MCF 10A (cell line): Measurements from ENCODE around the gene USP6NL. TPM values are rescaled to one million over a fixed set of nuclear protein-coding genes. Genes with fewer than 3 reads are reported as not detected.
A peak's percentile ranks its signal among the peaks of the same experiment; 100 is the strongest.

Experiments
- BruUV-seq: library from RNA; stranded (reverse); fragments of 400-500 nt; replicated peaks from 2 replicates; lab custom pipeline; 2021; lab: Mats Ljungman, UMichigan
- CTCF ChIA-PET: fragments of 300-600 bp; sonication (Branson Sonifier 250); formaldehyde crosslinking; extraction: SDS; loops from one replicate; lab custom pipeline; 2021; ENCODE audit warnings: antibody characterized with exemption, inconsistent platforms; lab: Yijun Ruan, JAX
- POLR2A ChIA-PET: fragments of 300-600, 350-650 bp; sonication (Branson Sonifier 250); formaldehyde crosslinking; extraction: SDS; loops from one replicate; lab custom pipeline; 2020; ENCODE audit warnings: antibody characterized with exemption, inconsistent platforms; lab: Yijun Ruan, JAX
- DNase-seq: peaks from one replicate; pipeline ENCODE4 v3.0.0-alpha.2; 2018; ENCODE audit not compliant: unreplicated experiment
- H3K27ac Mint-ChIP-seq: one replicate; pipeline ENCODE4 v1.8.0; 2022; ENCODE audit warnings: mild to moderate bottlenecking, low read depth, mixed read lengths; ENCODE audit not compliant: unreplicated experiment
- H3K27me3 Mint-ChIP-seq: one replicate; pipeline ENCODE4 v1.8.0; 2022; ENCODE audit warnings: mixed read lengths; ENCODE audit not compliant: insufficient read depth, unreplicated experiment
- H3K36me3 Mint-ChIP-seq: one replicate; pipeline ENCODE4 v1.8.0; 2022; ENCODE audit warnings: mild to moderate bottlenecking, moderate library complexity, mixed read lengths; ENCODE audit not compliant: insufficient read depth, unreplicated experiment
- H3K4me1 Mint-ChIP-seq: one replicate; pipeline ENCODE4 v1.8.0; 2022; ENCODE audit warnings: mixed read lengths; ENCODE audit not compliant: insufficient read depth, unreplicated experiment
- H3K4me3 Mint-ChIP-seq: one replicate; pipeline ENCODE4 v1.8.0; 2022; ENCODE audit warnings: mild to moderate bottlenecking, moderate library complexity, mixed read lengths; ENCODE audit not compliant: unreplicated experiment
- H3K9me3 Mint-ChIP-seq: one replicate; pipeline ENCODE4 v1.8.0; 2022; ENCODE audit warnings: mixed read lengths; ENCODE audit not compliant: unreplicated experiment
- CTCF ChIP-seq: fragments of 200-600 bp; IDR thresholded peaks from one replicate; pipeline ENCODE4 v1.8.0; 2022; ENCODE audit warnings: antibody characterized with exemption, mild to moderate bottlenecking; ENCODE audit not compliant: unreplicated experiment
- intact Hi-C: fragments of 100-400 bp; cut with micrococcal nuclease; formaldehyde crosslinking; loops from 2 replicates; pipeline ENCODE4 v1.14.1; 2022
- total RNA-seq: library from RNA; stranded (reverse); gene quantifications from 2 replicates; pipeline ENCODE4 v1.2.3, GENCODE V29; 2022

USP6NL gene
- total RNA-seq, 1 experiment from 2014 or later: 19.2 TPM

DNA sequence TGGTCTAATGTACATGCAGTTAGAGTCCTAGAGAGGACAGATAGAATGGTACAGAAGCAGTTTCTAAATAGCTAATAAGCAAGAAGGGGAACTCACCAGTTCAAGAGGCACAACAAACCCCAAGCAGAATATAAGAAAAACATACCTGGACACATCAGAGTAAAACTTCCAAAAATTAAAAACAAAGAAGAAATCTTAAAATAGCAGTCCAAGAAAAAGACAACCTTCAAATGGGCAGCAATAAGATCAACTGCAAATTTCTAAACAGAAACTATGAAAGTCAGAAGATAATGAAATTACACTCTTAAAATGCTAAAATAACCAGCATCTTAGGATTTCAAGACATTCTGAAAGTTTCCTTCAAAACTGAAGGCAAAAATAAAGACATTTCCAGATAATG, 55.9 kb downstream of the USP6NL start:
- Mint-ChIP-seq H3K27ac (no peak overlapping the region), H3K36me3 (no peaks in the 10 kb centered on the region), H3K9me3 (peaks cover 13% of the 10 kb centered on the region), H3K4me1 (peaks cover 18% of the 10 kb centered on the region), H3K27me3 (no peaks in the 10 kb centered on the region), H3K4me3 (no peak overlapping the region)
- TF ChIP-seq CTCF: no peak
- intact Hi-C loops: no loop called here
- ChIA-PET POLR2A (interaction anchor here (0.7 kb wide), 1 partner anchor 13 kb away, joined by 3 read pairs; no protein-coding TSS in a partner anchor), CTCF (interaction anchor here (0.7 kb wide), 1 partner anchor 60 kb away, joined by 4 read pairs; no protein-coding TSS in a partner anchor)
- no TSS peak for BruUV-seq
- DNase-seq: no peak

DNA sequence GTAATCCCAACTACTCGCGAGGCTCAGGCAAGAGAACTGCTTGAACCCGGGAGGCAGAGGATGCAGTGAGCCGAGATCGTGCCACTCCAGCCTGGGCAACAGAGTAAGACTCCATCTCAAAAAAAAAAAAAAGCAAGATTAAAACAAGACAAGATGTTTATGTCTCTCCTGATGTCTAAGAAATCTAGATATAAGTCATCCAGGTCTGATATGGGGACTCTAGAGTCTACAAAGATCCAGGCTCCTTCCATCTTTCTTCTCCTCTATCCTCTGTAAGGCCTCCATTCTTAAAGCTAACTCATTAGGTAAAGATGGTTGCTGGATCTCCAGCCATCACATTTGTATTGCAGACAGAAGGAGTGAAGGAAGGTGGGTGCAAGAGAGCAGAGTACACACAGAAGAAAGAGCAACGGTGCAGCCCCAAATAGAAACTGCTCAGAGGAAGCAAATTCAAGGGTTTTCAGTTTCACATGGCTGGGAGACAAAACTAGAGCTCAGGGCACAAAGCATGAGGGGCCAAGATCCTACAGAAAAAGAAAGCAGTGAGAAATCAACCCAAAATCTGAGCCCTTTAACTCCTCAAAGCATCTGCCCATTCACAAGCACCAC, 57.6 kb downstream of the USP6NL start:
- no peak overlapping the region for H3K4me3 Mint-ChIP-seq
- peaks cover 18% of the 10 kb centered on the region for H3K4me1 Mint-ChIP-seq
- CTCF ChIA-PET: interaction anchor here (0.6 to 0.7 kb wide), 3 partner anchors 13 to 175 kb away, joined by 3 read pairs; no protein-coding TSS in a partner anchor
- H3K27ac Mint-ChIP-seq: no peak overlapping the region
- DNase-seq: no peak
- peaks cover 13% of the 10 kb centered on the region for H3K9me3 Mint-ChIP-seq
- intact Hi-C loops: no loop called here
- no peaks in the 10 kb centered on the region for H3K36me3 Mint-ChIP-seq
- no peak for TF ChIP-seq CTCF
- H3K27me3 Mint-ChIP-seq: no peaks in the 10 kb centered on the region
- no TSS peak for BruUV-seq
- POLR2A ChIA-PET: interaction anchor here (0.6 to 1.0 kb wide), 2 partner anchors 30 to 55 kb away, joined by 3 to 5 read pairs; no protein-coding TSS in a partner anchor

DNA sequence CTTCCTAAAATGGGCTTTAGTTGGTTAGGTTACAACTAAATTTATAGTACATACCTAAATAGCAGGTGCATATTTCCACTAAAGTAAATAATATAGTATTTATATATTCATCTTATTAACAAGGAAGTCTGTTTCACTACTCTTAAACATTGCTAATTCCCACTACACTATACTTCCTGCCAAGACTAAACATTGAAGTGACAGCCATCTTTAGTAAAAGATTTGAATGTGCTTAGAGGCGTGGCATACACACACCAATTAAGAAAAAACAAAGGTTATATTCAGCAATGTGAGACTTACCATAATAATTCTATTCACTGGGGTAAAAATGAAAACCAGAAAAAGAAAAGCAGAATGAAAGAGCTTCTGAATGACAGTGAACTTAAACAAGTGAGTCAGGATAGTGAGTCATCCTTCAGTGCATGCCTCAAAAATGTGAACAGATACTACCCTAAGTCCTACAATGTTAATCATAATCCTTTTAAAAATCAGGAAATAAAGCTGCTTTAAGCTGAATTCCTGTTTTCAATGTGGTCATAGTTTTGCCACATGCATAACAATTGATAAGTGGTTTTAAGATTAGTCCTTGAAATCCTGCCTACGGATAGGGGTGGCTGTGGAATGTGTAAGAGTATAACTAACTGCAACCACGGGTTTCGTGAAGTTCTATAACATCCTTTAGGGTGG, 59.4 kb downstream of the USP6NL start:
- Mint-ChIP-seq H3K4me3 (peak overlapping the region; percentile 35), H3K27ac (peak overlapping the region; percentile 36), H3K27me3 (no peaks in the 10 kb centered on the region), H3K4me1 (peaks cover 15% of the 10 kb centered on the region), H3K36me3 (no peaks in the 10 kb centered on the region), H3K9me3 (peaks cover 13% of the 10 kb centered on the region)
- intact Hi-C loops: no loop called here
- no TSS peak for BruUV-seq
- POLR2A ChIA-PET: interaction anchor here (0.8 to 2.0 kb wide), 16 partner anchors 9 to 206 kb away, joined by 3 to 10 read pairs (median 4); partner anchors contain the start of gene USP6NL
- CTCF ChIA-PET: interaction anchor here (1.7 kb wide), 1 partner anchor 173 kb away, joined by 3 read pairs; no protein-coding TSS in a partner anchor
- peak; percentile 76 for DNase-seq
- TF ChIP-seq CTCF: no peak

GRCh38 chr10:11551104-11551503, 60.3 kb downstream of the USP6NL start:
- CTCF ChIA-PET: interaction anchor here (1.7 kb wide), 1 partner anchor 174 kb away, joined by 3 read pairs; no protein-coding TSS in a partner anchor
- BruUV-seq: no TSS peak
- intact Hi-C loops: no loop called here
- peaks cover 19% of the 10 kb centered on the region for H3K4me1 Mint-ChIP-seq
- H3K27ac Mint-ChIP-seq: peak overlapping the region; percentile 36
- peaks cover 12% of the 10 kb centered on the region for H3K9me3 Mint-ChIP-seq
- POLR2A ChIA-PET: interaction anchor here (1.1 to 2.0 kb wide), 4 partner anchors 12 to 59 kb away, joined by 4 to 10 read pairs (median 6); no protein-coding TSS in a partner anchor
- no peak overlapping the region for H3K4me3 Mint-ChIP-seq
- no peak for DNase-seq
- no peaks in the 10 kb centered on the region for H3K36me3 Mint-ChIP-seq
- H3K27me3 Mint-ChIP-seq: no peaks in the 10 kb centered on the region
- no peak for TF ChIP-seq CTCF
